SK-N-SH (cell line): ENCODE measurements around the gene VGLL3. TPM values are rescaled to one million over a fixed set of nuclear protein-coding genes. Genes with fewer than 3 reads are reported as not detected.

Experiments
- CTCF ChIA-PET: fragments of 300-600, 350-600 bp; formaldehyde crosslinking; extraction: SDS; loops from one replicate; lab custom pipeline; 2021; lab: Yijun Ruan, JAX
- POLR2A ChIA-PET: fragments of 350-600 bp; sonication (Branson Sonifier 250); formaldehyde crosslinking; extraction: SDS; loops from one replicate; lab custom pipeline; 2020; ENCODE audit warnings: antibody characterized with exemption, inconsistent platforms; lab: Yijun Ruan, JAX
- DNase-seq: peaks from one replicate; pipeline ENCODE4 v3.0.0; 2012
- H2AFZ ChIP-seq: fragments of 200-600 bp; sonication (generic); 2 replicates; pipeline ENCODE4 v1.8.1; 2016; ENCODE audit warnings: antibody characterized with exemption, mild to moderate bottlenecking, low read depth
- H3F3A ChIP-seq: fragments of 200-600 bp; sonication (generic); replicated peaks from 2 replicates; pipeline ENCODE3; 2016; ENCODE audit warnings: antibody characterized with exemption, mild to moderate bottlenecking; ENCODE audit not compliant: insufficient read depth
- H3K27ac ChIP-seq, 2 experiments: fragments of 200-500 bp in 1 of 2; fragments of 200-600 bp in 1 of 2; sonication (Bioruptor generic) in 1 of 2; sonication (generic), shearing (Covaris generic) in 1 of 2; 2 replicates each; pipeline versions ENCODE4 v1.5.1 to v1.6.1; 2014 to 2016; ENCODE audit warnings: low read depth in 2 of 2, inconsistent platforms in 1 of 2, low read length in 1 of 2, mild to moderate bottlenecking in 1 of 2, mixed read lengths in 1 of 2
- H3K27me3 ChIP-seq: fragments of 200-600 bp; sonication (generic), shearing (Covaris generic); 2 replicates; pipeline ENCODE4 v1.6.1; 2016; ENCODE audit warnings: mixed run types; ENCODE audit not compliant: insufficient read depth
- H3K36me3 ChIP-seq, 2 experiments: fragments of 200-500 bp in 1 of 2; fragments of 200-600 bp in 1 of 2; sonication (Bioruptor generic) in 1 of 2; sonication (generic) in 1 of 2; replicated peaks in 1 of 2; 2 replicates each; pipeline versions ENCODE3 to v1.5.1; 2014 to 2016; ENCODE audit warnings: low read length in 1 of 2, mild to moderate bottlenecking in 1 of 2; ENCODE audit not compliant: insufficient read depth in 2 of 2, control insufficient read depth in 1 of 2
- H3K4me1 ChIP-seq, 2 experiments: fragments of 200-500 bp in 1 of 2; fragments of 200-600 bp in 1 of 2; sonication (Bioruptor generic) in 1 of 2; sonication (generic), shearing (Covaris generic) in 1 of 2; 2 replicates each; pipeline versions ENCODE4 v1.5.1 to v1.6.1; 2014 to 2016; ENCODE audit warnings: low read depth in 1 of 2, low read length in 1 of 2, mixed run types in 1 of 2; ENCODE audit not compliant: insufficient read depth in 2 of 2, control insufficient read depth in 1 of 2
- H3K4me2 ChIP-seq: fragments of 200-600 bp; sonication (generic), shearing (Covaris generic); 2 replicates; pipeline ENCODE4 v1.6.1; 2017; ENCODE audit warnings: mixed run types
- H3K4me3 ChIP-seq, 2 experiments: fragments of 200-500 bp in 1 of 2; fragments of 200-600 bp in 1 of 2; sonication (Bioruptor generic) in 1 of 2; sonication (generic), shearing (Covaris generic) in 1 of 2; 2 replicates each; pipeline versions ENCODE4 v1.5.1 to v1.8.1; 2014 to 2016; ENCODE audit warnings: low read depth in 2 of 2, inconsistent platforms in 1 of 2, low read length in 1 of 2, mild to moderate bottlenecking in 1 of 2, mixed read lengths in 1 of 2, moderate library complexity in 1 of 2
- H3K79me2 ChIP-seq: fragments of 200-600 bp; sonication (generic); 2 replicates; pipeline ENCODE4 v1.8.1; 2017; ENCODE audit warnings: mild to moderate bottlenecking; ENCODE audit not compliant: insufficient read depth
- H3K9ac ChIP-seq: fragments of 200-600 bp; sonication (generic); 2 replicates; pipeline ENCODE4 v1.6.1; 2017; ENCODE audit warnings: mixed run types
- H3K9me2 ChIP-seq: fragments of 200-600 bp; sonication (generic); 2 replicates; pipeline ENCODE4 v1.6.1; 2017; ENCODE audit warnings: mixed run types
- H3K9me3 ChIP-seq: fragments of 200-600 bp; sonication (generic); 2 replicates; pipeline ENCODE4 v1.6.1; 2017; ENCODE audit warnings: mixed run types, mild to moderate bottlenecking, moderate library complexity
- H4K20me1 ChIP-seq: fragments of 200-600 bp; sonication (generic); 2 replicates; pipeline ENCODE4 v1.6.1; 2017; ENCODE audit warnings: mild to moderate bottlenecking, mixed run types; ENCODE audit not compliant: insufficient read depth
- EZH2phosphoT487 ChIP-seq: fragments of 200-600 bp; sonication (generic); IDR thresholded peaks from 2 replicates; pipeline ENCODE4 v1.6.1; 2017; ENCODE audit warnings: low read depth, mixed run types, mild to moderate bottlenecking, antibody characterized with exemption, moderate library complexity, borderline replicate concordance
- FOSL2 ChIP-seq: IDR thresholded peaks from 2 replicates; pipeline ENCODE4 v1.4.0; 2012; ENCODE audit warnings: low read depth, mild to moderate bottlenecking, moderate library complexity, borderline replicate concordance
- FOXM1 ChIP-seq: IDR thresholded peaks from 2 replicates; pipeline ENCODE4 v1.4.0; 2012; ENCODE audit warnings: low read depth, mild to moderate bottlenecking
- MEF2A ChIP-seq: IDR thresholded peaks from 2 replicates; pipeline ENCODE4 v1.4.0; 2012; ENCODE audit warnings: low read depth, borderline replicate concordance
- MXI1 ChIP-seq: IDR thresholded peaks from 2 replicates; pipeline ENCODE4 v1.6.1; 2012; ENCODE audit warnings: mild to moderate bottlenecking, low read depth, low read length, improper control_type of control experiment
- RAD21 ChIP-seq: IDR thresholded peaks from 2 replicates; pipeline ENCODE4 v1.6.1; 2012; ENCODE audit warnings: mild to moderate bottlenecking, low read length
- SIN3A ChIP-seq: IDR thresholded peaks from 2 replicates; pipeline ENCODE4 v1.6.1; 2012; ENCODE audit warnings: low read depth, mild to moderate bottlenecking, low read length, moderate library complexity, borderline replicate concordance
- TCF12 ChIP-seq: IDR thresholded peaks from 2 replicates; pipeline ENCODE4 v1.4.0; 2012
- WGBS: methylation state at CpG from one replicate; pipeline ENCODE4 v1.1.6; 2017; ENCODE audit warnings: low lambda C conversion rate; 5-methylcytosine and 5-hydroxymethylcytosine counted together
- polyA plus RNA-seq, 3 experiments: library from polyadenylated mRNA; depleted of rRNA; stranded (reverse); fragments of >200 nt; gene quantifications; 2 replicates each; pipeline ENCODE4 v1.2.3, GENCODE V29; 2012
- TF ChIP-seq, protein P1 (sequence below): fragments of 150-350 bp; IDR thresholded peaks from 2 replicates; pipeline ENCODE4 v1.6.1; 2017; ENCODE audit warnings: antibody characterized with exemption, low read length, low read depth, borderline replicate concordance
- TF ChIP-seq, protein P2 (sequence below): fragments of 200-600 bp; sonication (generic); IDR thresholded peaks from 2 replicates; pipeline ENCODE4 v1.6.1; 2017; ENCODE audit warnings: antibody characterized with exemption, mild to moderate bottlenecking, moderate library complexity
- TF ChIP-seq, protein P3 (sequence below): IDR thresholded peaks from 2 replicates; pipeline ENCODE4 v1.6.1; 2012; ENCODE audit warnings: mild to moderate bottlenecking, low read depth, low read length, moderate library complexity
- TF ChIP-seq, protein P4 (sequence below): IDR thresholded peaks from 2 replicates; pipeline ENCODE4; 2012
- TF ChIP-seq, protein P5 (sequence below): IDR thresholded peaks from 2 replicates; pipeline ENCODE4 v1.4.0; 2012; ENCODE audit warnings: low read depth, borderline replicate concordance

The VGLL3 gene
- polyA plus RNA-seq, 1 of the 3 experiments (the other 2 are of a cell fraction) = not detected

DNA sequence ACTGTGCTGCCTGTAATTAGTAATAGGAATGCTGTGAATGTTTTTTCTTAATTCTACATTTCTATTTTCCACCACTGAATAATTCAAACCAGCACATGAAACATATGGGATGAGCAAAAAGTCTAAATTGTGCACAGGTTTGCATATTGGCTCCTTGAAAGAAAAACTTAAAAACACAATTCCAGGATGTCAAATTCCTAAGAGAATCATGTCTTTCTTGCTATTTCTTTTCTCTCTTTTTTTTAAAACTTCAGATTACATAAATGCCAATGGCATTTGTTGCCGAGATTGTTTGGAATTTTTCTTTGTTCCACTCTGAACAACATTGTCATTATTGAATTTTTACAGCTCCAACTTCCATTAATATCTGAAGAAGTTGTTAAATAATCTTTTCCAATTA, 60.8 kb downstream of the VGLL3 start (continued):
- no peak for TF ChIP-seq SIN3A
- TF ChIP-seq, protein P1, sequence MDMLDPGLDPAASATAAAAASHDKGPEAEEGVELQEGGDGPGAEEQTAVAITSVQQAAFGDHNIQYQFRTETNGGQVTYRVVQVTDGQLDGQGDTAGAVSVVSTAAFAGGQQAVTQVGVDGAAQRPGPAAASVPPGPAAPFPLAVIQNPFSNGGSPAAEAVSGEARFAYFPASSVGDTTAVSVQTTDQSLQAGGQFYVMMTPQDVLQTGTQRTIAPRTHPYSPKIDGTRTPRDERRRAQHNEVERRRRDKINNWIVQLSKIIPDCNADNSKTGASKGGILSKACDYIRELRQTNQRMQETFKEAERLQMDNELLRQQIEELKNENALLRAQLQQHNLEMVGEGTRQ = no peak
- no peak for TF ChIP-seq MXI1
- no peak for TF ChIP-seq MEF2A
- TF ChIP-seq RAD21 = no peak

DNA sequence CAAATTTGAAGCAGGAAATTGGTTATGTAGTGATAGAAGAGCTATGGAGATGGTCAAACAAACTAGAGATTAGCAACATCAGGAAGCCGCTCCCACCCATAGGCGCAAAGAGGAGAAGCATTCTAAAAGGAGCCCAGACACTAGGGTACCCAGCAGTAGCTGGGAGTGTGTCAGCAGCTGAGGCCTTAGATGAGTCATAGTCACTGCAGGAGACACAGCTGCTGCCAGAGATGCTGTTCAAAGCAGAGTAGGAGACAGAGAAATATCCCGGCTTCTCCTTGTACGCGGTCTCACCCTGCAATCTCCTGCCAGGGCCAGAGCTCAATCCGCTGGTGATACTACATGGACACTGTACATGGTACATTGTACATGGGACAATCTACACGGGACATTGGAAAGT, 61.9 kb downstream of the VGLL3 start:
- no peak overlapping the region for H3K4me2 ChIP-seq
- CTCF ChIA-PET = no interaction called here

More for the DNA sequence above, 61.9 kb downstream of the VGLL3 start:
- H3K36me3 ChIP-seq = no peaks in the 10 kb centered on the region
- no peaks in the 10 kb centered on the region for H3K4me1 ChIP-seq
- no peaks in the 10 kb centered on the region for H3K27me3 ChIP-seq
- no peaks in the 10 kb centered on the region for H4K20me1 ChIP-seq
- H2AFZ ChIP-seq = no peak overlapping the region
- no peak overlapping the region for H3K27ac ChIP-seq
- POLR2A ChIA-PET = no interaction called here
- H3K4me3 ChIP-seq = no peak overlapping the region
- no peaks in the 10 kb centered on the region for H3K79me2 ChIP-seq
- no peaks in the 10 kb centered on the region for H3K9me2 ChIP-seq
- no peak for TF ChIP-seq EZH2phosphoT487
- no peak for TF ChIP-seq FOSL2
- TF ChIP-seq, protein P2, sequence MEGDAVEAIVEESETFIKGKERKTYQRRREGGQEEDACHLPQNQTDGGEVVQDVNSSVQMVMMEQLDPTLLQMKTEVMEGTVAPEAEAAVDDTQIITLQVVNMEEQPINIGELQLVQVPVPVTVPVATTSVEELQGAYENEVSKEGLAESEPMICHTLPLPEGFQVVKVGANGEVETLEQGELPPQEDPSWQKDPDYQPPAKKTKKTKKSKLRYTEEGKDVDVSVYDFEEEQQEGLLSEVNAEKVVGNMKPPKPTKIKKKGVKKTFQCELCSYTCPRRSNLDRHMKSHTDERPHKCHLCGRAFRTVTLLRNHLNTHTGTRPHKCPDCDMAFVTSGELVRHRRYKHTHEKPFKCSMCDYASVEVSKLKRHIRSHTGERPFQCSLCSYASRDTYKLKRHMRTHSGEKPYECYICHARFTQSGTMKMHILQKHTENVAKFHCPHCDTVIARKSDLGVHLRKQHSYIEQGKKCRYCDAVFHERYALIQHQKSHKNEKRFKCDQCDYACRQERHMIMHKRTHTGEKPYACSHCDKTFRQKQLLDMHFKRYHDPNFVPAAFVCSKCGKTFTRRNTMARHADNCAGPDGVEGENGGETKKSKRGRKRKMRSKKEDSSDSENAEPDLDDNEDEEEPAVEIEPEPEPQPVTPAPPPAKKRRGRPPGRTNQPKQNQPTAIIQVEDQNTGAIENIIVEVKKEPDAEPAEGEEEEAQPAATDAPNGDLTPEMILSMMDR = no peak
- TF ChIP-seq, protein P3, sequence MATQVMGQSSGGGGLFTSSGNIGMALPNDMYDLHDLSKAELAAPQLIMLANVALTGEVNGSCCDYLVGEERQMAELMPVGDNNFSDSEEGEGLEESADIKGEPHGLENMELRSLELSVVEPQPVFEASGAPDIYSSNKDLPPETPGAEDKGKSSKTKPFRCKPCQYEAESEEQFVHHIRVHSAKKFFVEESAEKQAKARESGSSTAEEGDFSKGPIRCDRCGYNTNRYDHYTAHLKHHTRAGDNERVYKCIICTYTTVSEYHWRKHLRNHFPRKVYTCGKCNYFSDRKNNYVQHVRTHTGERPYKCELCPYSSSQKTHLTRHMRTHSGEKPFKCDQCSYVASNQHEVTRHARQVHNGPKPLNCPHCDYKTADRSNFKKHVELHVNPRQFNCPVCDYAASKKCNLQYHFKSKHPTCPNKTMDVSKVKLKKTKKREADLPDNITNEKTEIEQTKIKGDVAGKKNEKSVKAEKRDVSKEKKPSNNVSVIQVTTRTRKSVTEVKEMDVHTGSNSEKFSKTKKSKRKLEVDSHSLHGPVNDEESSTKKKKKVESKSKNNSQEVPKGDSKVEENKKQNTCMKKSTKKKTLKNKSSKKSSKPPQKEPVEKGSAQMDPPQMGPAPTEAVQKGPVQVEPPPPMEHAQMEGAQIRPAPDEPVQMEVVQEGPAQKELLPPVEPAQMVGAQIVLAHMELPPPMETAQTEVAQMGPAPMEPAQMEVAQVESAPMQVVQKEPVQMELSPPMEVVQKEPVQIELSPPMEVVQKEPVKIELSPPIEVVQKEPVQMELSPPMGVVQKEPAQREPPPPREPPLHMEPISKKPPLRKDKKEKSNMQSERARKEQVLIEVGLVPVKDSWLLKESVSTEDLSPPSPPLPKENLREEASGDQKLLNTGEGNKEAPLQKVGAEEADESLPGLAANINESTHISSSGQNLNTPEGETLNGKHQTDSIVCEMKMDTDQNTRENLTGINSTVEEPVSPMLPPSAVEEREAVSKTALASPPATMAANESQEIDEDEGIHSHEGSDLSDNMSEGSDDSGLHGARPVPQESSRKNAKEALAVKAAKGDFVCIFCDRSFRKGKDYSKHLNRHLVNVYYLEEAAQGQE = no peak
- TF ChIP-seq FOXM1 = no peak
- TF ChIP-seq, protein P4, sequence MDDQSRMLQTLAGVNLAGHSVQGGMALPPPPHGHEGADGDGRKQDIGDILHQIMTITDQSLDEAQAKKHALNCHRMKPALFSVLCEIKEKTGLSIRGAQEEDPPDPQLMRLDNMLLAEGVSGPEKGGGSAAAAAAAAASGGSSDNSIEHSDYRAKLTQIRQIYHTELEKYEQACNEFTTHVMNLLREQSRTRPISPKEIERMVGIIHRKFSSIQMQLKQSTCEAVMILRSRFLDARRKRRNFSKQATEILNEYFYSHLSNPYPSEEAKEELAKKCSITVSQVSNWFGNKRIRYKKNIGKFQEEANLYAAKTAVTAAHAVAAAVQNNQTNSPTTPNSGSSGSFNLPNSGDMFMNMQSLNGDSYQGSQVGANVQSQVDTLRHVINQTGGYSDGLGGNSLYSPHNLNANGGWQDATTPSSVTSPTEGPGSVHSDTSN = no peak
- TF ChIP-seq, protein P5, sequence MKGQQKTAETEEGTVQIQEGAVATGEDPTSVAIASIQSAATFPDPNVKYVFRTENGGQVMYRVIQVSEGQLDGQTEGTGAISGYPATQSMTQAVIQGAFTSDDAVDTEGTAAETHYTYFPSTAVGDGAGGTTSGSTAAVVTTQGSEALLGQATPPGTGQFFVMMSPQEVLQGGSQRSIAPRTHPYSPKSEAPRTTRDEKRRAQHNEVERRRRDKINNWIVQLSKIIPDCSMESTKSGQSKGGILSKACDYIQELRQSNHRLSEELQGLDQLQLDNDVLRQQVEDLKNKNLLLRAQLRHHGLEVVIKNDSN = no peak
- no peak for TF ChIP-seq TCF12
- no peaks in the 10 kb centered on the region for H3F3A ChIP-seq
- H3K9ac ChIP-seq = no peak overlapping the region
- DNase-seq = no peak
- WGBS = 15% methylated on average over 5 of the region's 7 CpGs
- no peaks in the 10 kb centered on the region for H3K9me3 ChIP-seq
